H1 (cell line): ENCODE results near the gene LLGL2.

ENCODE experiments used
- CREB1 ChIP-seq: IDR thresholded peaks from 2 replicates; pipeline ENCODE4 v1.6.1; 2012; ENCODE audit warnings: inconsistent platforms
- EZH2 ChIP-seq: fragments of 200-600 bp; sonication (generic); IDR thresholded peaks from 2 replicates; pipeline ENCODE4 v1.7.1; 2012; ENCODE audit warnings: low read depth, mild to moderate bottlenecking, moderate library complexity, low read length, inconsistent platforms; ENCODE audit not compliant: severe bottlenecking
- POLR2A ChIP-seq, 2 experiments: IDR thresholded peaks; 1 replicate in 1 of 2; 2 replicates in 1 of 2; pipeline ENCODE4 v1.6.1; 2011; ENCODE audit warnings: low read depth in 2 of 2, low read length in 2 of 2, mild to moderate bottlenecking in 2 of 2; ENCODE audit errors: control extremely low read depth in 1 of 2
- SP1 ChIP-seq: IDR thresholded peaks from 2 replicates; pipeline ENCODE4 v1.6.1; 2011; ENCODE audit warnings: low read depth, low read length
- SRF ChIP-seq: IDR thresholded peaks from 2 replicates; pipeline ENCODE4 v1.6.1; 2011; ENCODE audit warnings: mild to moderate bottlenecking, low read depth, low read length, moderate library complexity
- TF ChIP-seq, protein P1 (sequence below), 3 experiments: IDR thresholded peaks; 1 replicate in 2 of 3; 2 replicates in 1 of 3; pipeline versions ENCODE4 v1.5.1 to v1.6.1; 2011; ENCODE audit warnings: low read length in 3 of 3, mild to moderate bottlenecking in 3 of 3, inconsistent platforms in 2 of 3, low read depth in 1 of 3, moderate library complexity in 1 of 3; ENCODE audit not compliant: insufficient read depth in 1 of 3; ENCODE audit errors: control extremely low read depth in 1 of 3
- TF ChIP-seq, protein P2 (sequence below): IDR thresholded peaks from 2 replicates; pipeline ENCODE4 v1.6.1; 2012; ENCODE audit warnings: inconsistent platforms

DNA sequence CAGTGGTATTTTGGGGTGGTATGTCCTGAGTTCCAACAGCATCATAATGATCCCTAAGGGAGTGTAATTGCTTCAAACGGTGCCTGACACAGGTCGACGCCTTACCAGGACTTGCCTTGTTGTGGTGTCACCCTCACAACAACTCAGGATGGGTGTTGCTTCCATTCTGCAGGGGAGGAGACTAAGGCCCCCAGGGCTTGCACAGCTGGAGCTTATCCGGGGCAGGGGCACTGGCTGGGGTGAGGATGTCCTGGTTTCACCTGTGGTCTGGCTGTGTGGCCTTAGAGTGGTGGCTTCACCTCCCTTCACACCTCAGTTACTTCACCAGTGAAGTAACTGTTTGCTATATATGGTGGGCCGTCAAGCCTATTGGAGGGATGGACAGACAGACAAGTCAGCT is 23.3 kb downstream of the LLGL2 start:
- no peak for TF ChIP-seq SP1
- TF ChIP-seq CREB1: no peak
- TF ChIP-seq, protein P1, sequence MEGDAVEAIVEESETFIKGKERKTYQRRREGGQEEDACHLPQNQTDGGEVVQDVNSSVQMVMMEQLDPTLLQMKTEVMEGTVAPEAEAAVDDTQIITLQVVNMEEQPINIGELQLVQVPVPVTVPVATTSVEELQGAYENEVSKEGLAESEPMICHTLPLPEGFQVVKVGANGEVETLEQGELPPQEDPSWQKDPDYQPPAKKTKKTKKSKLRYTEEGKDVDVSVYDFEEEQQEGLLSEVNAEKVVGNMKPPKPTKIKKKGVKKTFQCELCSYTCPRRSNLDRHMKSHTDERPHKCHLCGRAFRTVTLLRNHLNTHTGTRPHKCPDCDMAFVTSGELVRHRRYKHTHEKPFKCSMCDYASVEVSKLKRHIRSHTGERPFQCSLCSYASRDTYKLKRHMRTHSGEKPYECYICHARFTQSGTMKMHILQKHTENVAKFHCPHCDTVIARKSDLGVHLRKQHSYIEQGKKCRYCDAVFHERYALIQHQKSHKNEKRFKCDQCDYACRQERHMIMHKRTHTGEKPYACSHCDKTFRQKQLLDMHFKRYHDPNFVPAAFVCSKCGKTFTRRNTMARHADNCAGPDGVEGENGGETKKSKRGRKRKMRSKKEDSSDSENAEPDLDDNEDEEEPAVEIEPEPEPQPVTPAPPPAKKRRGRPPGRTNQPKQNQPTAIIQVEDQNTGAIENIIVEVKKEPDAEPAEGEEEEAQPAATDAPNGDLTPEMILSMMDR (IDR thresholded peaks at IDR 0.05; ENCODE audit: control extremely low read depth in 1 of 3, insufficient read depth in 1 of 3, low read depth in 1 of 3, low read length in 3 of 3): no peak
- no peak for TF ChIP-seq SRF
- no peak for TF ChIP-seq POLR2A (IDR thresholded peaks at IDR 0.05; ENCODE audit: control extremely low read depth in 1 of 2, low read depth in 2 of 2, low read length in 2 of 2)
- TF ChIP-seq, protein P2, sequence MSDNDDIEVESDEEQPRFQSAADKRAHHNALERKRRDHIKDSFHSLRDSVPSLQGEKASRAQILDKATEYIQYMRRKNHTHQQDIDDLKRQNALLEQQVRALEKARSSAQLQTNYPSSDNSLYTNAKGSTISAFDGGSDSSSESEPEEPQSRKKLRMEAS: no peak
- no peak for TF ChIP-seq EZH2
